HFFc6 (cell line): Measurements from ENCODE around the gene RPL36AL. TPM values are rescaled to one million over a fixed set of nuclear protein-coding genes. Genes with fewer than 3 reads are reported as not detected.

Source experiments
- DNase-seq: peaks from one replicate; pipeline ENCODE4 v3.0.0-alpha.2; 2018
- H3K27ac Mint-ChIP-seq: 2 replicates; pipeline ENCODE4 v1.8.0; 2020; ENCODE audit warnings: mild to moderate bottlenecking, mixed read lengths
- H3K27me3 Mint-ChIP-seq: 2 replicates; pipeline ENCODE4 v1.8.0; 2021; ENCODE audit warnings: mild to moderate bottlenecking, moderate library complexity, mixed read lengths; ENCODE audit not compliant: insufficient read depth
- H3K36me3 Mint-ChIP-seq: 2 replicates; pipeline ENCODE4 v1.8.0; 2021; ENCODE audit warnings: low read depth, mixed read lengths
- H3K4me1 Mint-ChIP-seq: 2 replicates; pipeline ENCODE4 v1.8.0; 2020; ENCODE audit warnings: low read depth, mixed read lengths
- H3K4me3 Mint-ChIP-seq: 2 replicates; pipeline ENCODE4 v1.8.0; 2020; ENCODE audit warnings: mild to moderate bottlenecking, moderate library complexity, mixed read lengths
- H3K9me3 Mint-ChIP-seq: 2 replicates; pipeline ENCODE4 v1.8.0; 2020; ENCODE audit warnings: mild to moderate bottlenecking, mixed read lengths
- CTCF ChIP-seq: fragments of 200-600 bp; sonication (generic); IDR thresholded peaks from 2 replicates; pipeline ENCODE4 v1.5.0; 2021; ENCODE audit warnings: antibody characterized with exemption, mild to moderate bottlenecking
- total RNA-seq, 6 experiments: library from RNA; stranded (reverse); fragmentation: NEBNext Ultra II Directional; extraction: Animal tissue kit (Norgen Biotek cat#: 25700); gene quantifications; 2 replicates in 1 of 6; 3 replicates in 5 of 6; pipeline ENCODE4 v1.2.3, GENCODE V29; 2021

RPL36AL gene
- total RNA-seq, 6 experiments from 2014 or later = 170 to 254 (median 211) TPM

- peaks cover 24% of the 10 kb centered on the region for H3K36me3 Mint-ChIP-seq
- H3K27ac Mint-ChIP-seq = 0 out of 2 replicates have a peak overlapping the region, but pooled peaks have one; percentile 4
- no peaks in the 10 kb centered on the region for H3K9me3 Mint-ChIP-seq
- H3K27me3 Mint-ChIP-seq = peaks cover 3% of the 10 kb centered on the region
- no peak overlapping the region for H3K4me3 Mint-ChIP-seq
- TF ChIP-seq CTCF = no peak
- DNase-seq = no peak
- peaks cover 40% of the 10 kb centered on the region for H3K4me1 Mint-ChIP-seq
Observed at GRCh38 chr14:49614196-49614595, 6.2 kb downstream of the RPL36AL start.

GRCh38 chr14:49612671-49613070, 7.8 kb downstream of the RPL36AL start:
- no peak overlapping the region for H3K27ac Mint-ChIP-seq
- no peak for TF ChIP-seq CTCF
- DNase-seq = no peak

GRCh38 chr14:49612251-49612650, 8.2 kb downstream of the RPL36AL start:
- H3K4me3 Mint-ChIP-seq = no peak overlapping the region
- H3K27ac Mint-ChIP-seq = no peak overlapping the region
- H3K36me3 Mint-ChIP-seq = peaks cover 11% of the 10 kb centered on the region
- no peaks in the 10 kb centered on the region for H3K9me3 Mint-ChIP-seq
- no peak for DNase-seq
- H3K4me1 Mint-ChIP-seq = peaks cover 21% of the 10 kb centered on the region
- TF ChIP-seq CTCF = no peak
- H3K27me3 Mint-ChIP-seq = peaks cover 3% of the 10 kb centered on the region

More at GRCh38 chr14:49612671-49613070, 7.8 kb downstream of the RPL36AL start:
- no peaks in the 10 kb centered on the region for H3K9me3 Mint-ChIP-seq
- no peak overlapping the region for H3K4me3 Mint-ChIP-seq
- H3K27me3 Mint-ChIP-seq = peaks cover 3% of the 10 kb centered on the region
- peaks cover 25% of the 10 kb centered on the region for H3K4me1 Mint-ChIP-seq
- H3K36me3 Mint-ChIP-seq = peaks cover 11% of the 10 kb centered on the region

GRCh38 chr14:49607583-49607982, 12.8 kb downstream of the RPL36AL start:
- H3K4me1 Mint-ChIP-seq = peaks cover 10% of the 10 kb centered on the region
- no peak overlapping the region for H3K4me3 Mint-ChIP-seq
- no peak for TF ChIP-seq CTCF
- DNase-seq = no peak
- H3K9me3 Mint-ChIP-seq = no peaks in the 10 kb centered on the region
- peaks cover 8% of the 10 kb centered on the region for H3K36me3 Mint-ChIP-seq
- H3K27ac Mint-ChIP-seq = no peak overlapping the region
- no peaks in the 10 kb centered on the region for H3K27me3 Mint-ChIP-seq

GRCh38 chr14:49598485-49599300, 21.7 kb downstream of the RPL36AL start, which contains the start of gene LRR1:
LRR1 (plus strand) TSS chr14:49598940; CDS start chr14:49599021, 81 bp downstream.
- Mint-ChIP-seq H3K27me3 (no peaks in the 10 kb centered on the region; the same call in 1 of the 2 replicates), H3K9me3 (no peaks in the 10 kb centered on the region), H3K4me1 (peaks cover 47% of the 10 kb centered on the region), H3K36me3 (no peaks in the 10 kb centered on the region; the same call in 1 of the 2 replicates), H3K4me3 (peak within 1 kb of the TSS; percentile 97), H3K27ac (peak within 1 kb of the TSS; percentile 95)
- TF ChIP-seq CTCF = no peak; the same call in 1 of the 2 replicates
- peak; percentile 80 for DNase-seq
